A549 (cell line): ENCODE results near the gene DNMT1. TPM values are rescaled to one million over a fixed set of nuclear protein-coding genes. Genes with fewer than 3 reads are reported as not detected.
A peak's percentile ranks its signal among the peaks of the same experiment; 100 is the strongest.

Experiments used
- ATAC-seq, 2 experiments: fragments of 200-7000 bp in 1 of 2; fragments of >200 bp in 1 of 2; cut with Nextera tagmentation in 1 of 2; cut with Tn5 transposase in 1 of 2; 3 replicates each; pipeline versions ENCODE4 v1.8.0 to v1.9.1; 2018 to 2020; ENCODE audit warnings: mild to moderate bottlenecking in 1 of 2, moderate library complexity in 1 of 2
- CTCF ChIA-PET: fragments of 300-600 bp; sonication (Branson Sonifier 250); formaldehyde crosslinking; extraction: SDS; loops from one replicate; lab custom pipeline; 2021; ENCODE audit warnings: antibody characterized with exemption, inconsistent platforms; lab: Yijun Ruan, JAX
- POLR2A ChIA-PET: fragments of 350-600 bp; formaldehyde crosslinking; extraction: SDS; loops from one replicate; lab custom pipeline; 2021; ENCODE audit warnings: antibody characterized with exemption, inconsistent platforms; lab: Yijun Ruan, JAX
- DNase-seq, 2 experiments: peaks; one replicate each; pipeline versions ENCODE4 v3.0.0 to v3.0.0-alpha.2; 2011 to 2016; ENCODE audit warnings: low read depth in 1 of 2, low spot score in 1 of 2
- FAIRE-seq: peaks from 2 replicates; lab custom pipeline; 2011; peaks lifted over from hg19 to GRCh38; lab: Jason Lieb, UNC
- H3K27ac ChIP-seq, 2 experiments: fragments of >200 bp; sonication (Bioruptor Twin); formaldehyde crosslinking; 3 replicates each; pipeline ENCODE4 v1.5.1; 2016 to 2017
- H3K4me1 ChIP-seq: fragments of >200 bp; sonication (Bioruptor Twin); formaldehyde crosslinking; 3 replicates; pipeline ENCODE4 v1.6.1; 2016
- H3K4me2 ChIP-seq: fragments of >200 bp; sonication (Bioruptor Twin); formaldehyde crosslinking; 3 replicates; pipeline ENCODE4 v1.6.1; 2016
- H3K4me3 ChIP-seq: fragments of >200 bp; sonication (Bioruptor Twin); formaldehyde crosslinking; 3 replicates; pipeline ENCODE4 v1.5.1; 2016
- H3K9me3 ChIP-seq: fragments of >200 bp; sonication (Bioruptor Twin); formaldehyde crosslinking; 3 replicates; pipeline ENCODE4 v1.6.1; 2016
- BCL3 ChIP-seq: fragments of >200 bp; sonication (Bioruptor Twin); formaldehyde crosslinking; IDR thresholded peaks from 3 replicates; pipeline ENCODE4 v1.6.1; 2016
- CBX8 ChIP-seq: fragments of 200-600 bp; sonication (generic); IDR thresholded peaks from 2 replicates; pipeline ENCODE4 v1.6.1; 2016
- CHD2 ChIP-seq: fragments of 150-350 bp; IDR thresholded peaks from 2 replicates; pipeline ENCODE4 v1.6.1; 2014; ENCODE audit warnings: low read length; ENCODE audit not compliant: partially characterized antibody
- CHD4 ChIP-seq: fragments of 200-600 bp; sonication (generic); IDR thresholded peaks from 2 replicates; pipeline ENCODE4 v1.6.1; 2016; ENCODE audit warnings: antibody characterized with exemption, mild to moderate bottlenecking, borderline replicate concordance
- FOSB ChIP-seq: fragments of 250-450 bp; sonication (Bioruptor Pico); IDR thresholded peaks from 2 replicates; pipeline ENCODE4 v1.5.0; 2020; ENCODE audit warnings: mild to moderate bottlenecking, moderate library complexity
- FOSL2 ChIP-seq, 2 experiments: fragments of 450-650 bp in 1 of 2; fragments of >200 bp in 1 of 2; sonication (Bioruptor Twin) in 1 of 2; formaldehyde crosslinking; IDR thresholded peaks; 2 replicates each; pipeline versions ENCODE4 v1.5.0 to v1.6.1; 2016 to 2020; ENCODE audit warnings: mild to moderate bottlenecking in 1 of 2, moderate library complexity in 1 of 2
- FOXS1 ChIP-seq: fragments of 250-450 bp; sonication (Bioruptor Pico); IDR thresholded peaks from 2 replicates; pipeline ENCODE4 v1.5.0; 2020; ENCODE audit warnings: mild to moderate bottlenecking, moderate library complexity
- GATA3 ChIP-seq: IDR thresholded peaks from 2 replicates; pipeline ENCODE4 v1.6.1; 2012; ENCODE audit warnings: borderline replicate concordance
- HDAC2 ChIP-seq: fragments of 200-600 bp; sonication (generic); IDR thresholded peaks from 2 replicates; pipeline ENCODE4 v1.6.1; 2016
- HES2 ChIP-seq: fragments of >200 bp; sonication (Bioruptor Twin); formaldehyde crosslinking; IDR thresholded peaks from 2 replicates; pipeline ENCODE4 v1.6.1; 2016
- HEYL ChIP-seq: fragments of 250-450 bp; sonication (Bioruptor Pico); IDR thresholded peaks from 2 replicates; pipeline ENCODE4 v1.8.0; 2021; ENCODE audit warnings: mild to moderate bottlenecking, moderate library complexity
- HOXA7 ChIP-seq: fragments of 250-450 bp; sonication (Bioruptor Pico); IDR thresholded peaks from 2 replicates; pipeline ENCODE4 v1.5.0; 2020; ENCODE audit warnings: mild to moderate bottlenecking, moderate library complexity
- JUN ChIP-seq, 2 experiments: fragments of >200 bp; sonication (Bioruptor Twin); formaldehyde crosslinking; IDR thresholded peaks; 2 replicates in 1 of 2; 3 replicates in 1 of 2; pipeline ENCODE4 v1.6.1; 2016 to 2017
- KDM1A ChIP-seq: fragments of 200-600 bp; sonication (generic); IDR thresholded peaks from 2 replicates; pipeline ENCODE4 v1.6.1; 2016; ENCODE audit warnings: low read depth, mild to moderate bottlenecking
- MAZ ChIP-seq: fragments of 150-350 bp; IDR thresholded peaks from 2 replicates; pipeline ENCODE4 v1.6.1; 2014; ENCODE audit warnings: antibody characterized with exemption, low read depth, low read length, borderline replicate concordance
- NPAS2 ChIP-seq: fragments of 250-450 bp; sonication (Bioruptor Pico); IDR thresholded peaks from 2 replicates; pipeline ENCODE4 v1.8.0; 2022; ENCODE audit warnings: mild to moderate bottlenecking, moderate library complexity, borderline replicate concordance
- NR3C1 ChIP-seq: fragments of >200 bp; sonication (Bioruptor Twin); formaldehyde crosslinking; IDR thresholded peaks from 3 replicates; pipeline ENCODE4 v1.6.1; 2017
- PBX3 ChIP-seq: IDR thresholded peaks from 2 replicates; pipeline ENCODE4 v1.6.1; 2012
- PHF8 ChIP-seq: fragments of 200-600 bp; sonication (generic); IDR thresholded peaks from 2 replicates; pipeline ENCODE4 v1.6.1; 2016; ENCODE audit warnings: low read depth, mild to moderate bottlenecking, antibody characterized with exemption, moderate library complexity, borderline replicate concordance
- RNF2 ChIP-seq: fragments of 200-600 bp; sonication (generic); IDR thresholded peaks from 2 replicates; pipeline ENCODE4 v1.6.1; 2016; ENCODE audit warnings: low read depth, mild to moderate bottlenecking, antibody characterized with exemption, moderate library complexity, borderline replicate concordance
- SMC3 ChIP-seq: fragments of >200 bp; sonication (Bioruptor Twin); formaldehyde crosslinking; IDR thresholded peaks from 3 replicates; pipeline ENCODE4 v1.6.1; 2018; ENCODE audit warnings: inconsistent platforms
- TP53 ChIP-seq: fragments of 250-450 bp; sonication (Bioruptor Pico); IDR thresholded peaks from 2 replicates; pipeline ENCODE4 v1.5.0; 2021; ENCODE audit warnings: mild to moderate bottlenecking, moderate library complexity
- ZC3H11A ChIP-seq: fragments of 450-650 bp; IDR thresholded peaks from 2 replicates; pipeline ENCODE4 v1.6.1; 2014; ENCODE audit warnings: antibody characterized with exemption, mild to moderate bottlenecking
- ZFP36 ChIP-seq: fragments of 450-650 bp; IDR thresholded peaks from 2 replicates; pipeline ENCODE4 v1.6.1; 2014; ENCODE audit warnings: borderline replicate concordance; ENCODE audit not compliant: partially characterized antibody
- ZNF302 ChIP-seq: fragments of 250-450 bp; sonication (Bioruptor Pico); IDR thresholded peaks from 2 replicates; pipeline ENCODE4 v1.9.0; 2021; ENCODE audit warnings: inconsistent platforms, mild to moderate bottlenecking, moderate library complexity
- WGBS: methylation state at CpG from one replicate; pipeline ENCODE4 v1.1.6; 2017; ENCODE audit errors: missing lambda C conversion rate; 5-methylcytosine and 5-hydroxymethylcytosine counted together
- polyA plus RNA-seq, 4 experiments: library from polyadenylated mRNA; depleted of rRNA in 3 of 4; stranded (reverse); fragments of >200 nt; fragmentation: RNase III in 1 of 4; extraction: RNeasy Plus Mini Kit Qiagen cat#74134 plus additional on column Dnase treatment in 1 of 4; gene quantifications; 2 replicates in 3 of 4; 3 replicates in 1 of 4; pipeline ENCODE4 v1.2.3, GENCODE V29; 2011 to 2017

Gene DNMT1
- polyA plus RNA-seq, 2 of the 4 experiments (the other 2 are of a cell fraction) = 85.2 to 86.2 TPM

- DNase-seq (peak in 1 of 2 experiments; percentile 44), FAIRE-seq (no peak), ATAC-seq (peak; percentile 91)
- Histone ChIP-seq H3K9me3 (no peaks in the 10 kb centered on the region), H3K4me2 (peak within 1 kb of the TSS; percentile 85), H3K4me1 (peaks cover 4% of the 10 kb centered on the region; the same call in 2 of the 3 replicates), H3K27ac (peak within 1 kb of the TSS; percentile 91 to 98), H3K4me3 (peak within 1 kb of the TSS; percentile 80)
- 20% methylated on average over 9 of the region's 81 CpGs for WGBS
- CTCF ChIA-PET = no interaction called here
- POLR2A ChIA-PET = no interaction called here
- TF ChIP-seq HDAC2 = peak; percentile 87; the same call in 1 of the 2 replicates
- TF ChIP-seq SMC3 = no peak
- TF ChIP-seq MAZ = no peak
- no peak for TF ChIP-seq FOXS1 (CRISPR knock-in tag)
- TF ChIP-seq RNF2 = no peak
- peak; percentile 92 for TF ChIP-seq CHD4
- TF ChIP-seq JUN (IDR thresholded peaks at IDR 0.05) = no peak; a peak in 1 of 5 replicates
- no peak for TF ChIP-seq ZNF302
- TF ChIP-seq HOXA7 (CRISPR knock-in tag) = no peak
- TF ChIP-seq PHF8 = peak; percentile 47; the same call in 1 of the 2 replicates
- TF ChIP-seq BCL3 = no peak
- no peak for TF ChIP-seq TP53
- TF ChIP-seq ZC3H11A = no peak
- peak; percentile 96 for TF ChIP-seq KDM1A
These were observed 108.8 kb downstream of the DNMT1 start, which contains the start of gene SHFL for GRCh38 chr19:10085641-10086590. Gene SHFL (plus strand): TSS chr19:10086317. CDS start chr19:10086428, 111 bp downstream.

- POLR2A ChIA-PET = no interaction called here
- ATAC-seq = no peak
- H3K27ac ChIP-seq = no peak overlapping the region
- CTCF ChIA-PET = interaction anchor here (1.2 kb wide), 3 partner anchors 14 to 165 kb away, joined by 3 read pairs; no protein-coding TSS in a partner anchor
- 63% methylated on average over 3 of the region's 3 CpGs for whole genome bisulfite sequencing
- H3K4me1 ChIP-seq = peaks cover 4% of the 10 kb centered on the region; the same call in 2 of the 3 replicates
- TF ChIP-seq PBX3 (no peak), ZFP36 (no peak), HEYL (no peak), BCL3 (no peak), FOSL2 (IDR thresholded peaks at IDR 0.05) (no peak), FOSL2 (CRISPR knock-in tag; IDR thresholded peaks at IDR 0.05) (no peak), NPAS2 (CRISPR knock-in tag) (no peak), KDM1A (no peak), NR3C1 (no peak), HES2 (no peak), FOSB (CRISPR knock-in tag) (no peak), CHD2 (no peak), CBX8 (no peak), GATA3 (no peak)
- no peaks in the 10 kb centered on the region for H3K9me3 ChIP-seq
- no peak for FAIRE-seq
- no peak for DNase-seq
- no peak overlapping the region for H3K4me3 ChIP-seq
- no peak overlapping the region for H3K4me2 ChIP-seq
These were observed 110.0 kb downstream of the DNMT1 start for GRCh38 chr19:10084803-10085202.
